SK-N-DZ (cell line): Measurements from ENCODE around the gene ILKAP.
"Not testable (repeated sequence)": the region's sequence is repeated elsewhere in the genome, so short reads cannot be mapped to it uniquely, and the experiment has no call there.

ENCODE experiments used
- DNase-seq: peaks from one replicate; pipeline ENCODE4 v3.0.0-alpha.2; 2015; ENCODE audit warnings: low spot score

Gene ILKAP

GRCh38 chr2:238202326-238203093 is 985 bp downstream of the ILKAP start:
- DNase-seq: no peak

- no peak for DNase-seq
These were observed 13.1 kb downstream of the ILKAP start for GRCh38 chr2:238190445-238190844.

- DNase-seq: no peak
These were observed 15.6 kb downstream of the ILKAP start for GRCh38 chr2:238187618-238188548.

GRCh38 chr2:238183821-238184220 is 19.7 kb downstream of the ILKAP start:
- DNase-seq: no peak

- DNase-seq: no peak
These were observed 21.1 kb downstream of the ILKAP start for GRCh38 chr2:238182362-238182761.

GRCh38 chr2:238180554-238180953 is 22.9 kb downstream of the ILKAP start:
- no peak for DNase-seq

- DNase-seq: no peak
These were observed 26.9 kb downstream of the ILKAP start for GRCh38 chr2:238176613-238177012.

- peak; percentile 84 for DNase-seq
These were observed 28.8 kb downstream of the ILKAP start for GRCh38 chr2:238174701-238175100.

GRCh38 chr2:238174291-238174690 is 29.2 kb downstream of the ILKAP start:
- DNase-seq: no peak

GRCh38 chr2:238173692-238174091 is 29.8 kb downstream of the ILKAP start:
- no peak for DNase-seq

- no peak for DNase-seq
These were observed 31.1 kb downstream of the ILKAP start for GRCh38 chr2:238172439-238172838.

GRCh38 chr2:238171575-238172187 is 31.8 kb downstream of the ILKAP start:
- DNase-seq: no peak

GRCh38 chr2:238171072-238171431 is 32.4 kb downstream of the ILKAP start:
- not testable (repeated sequence) for DNase-seq

- no peak for DNase-seq
These were observed 33.0 kb downstream of the ILKAP start for GRCh38 chr2:238170386-238171071.

- DNase-seq: no peak
These were observed 33.7 kb downstream of the ILKAP start for GRCh38 chr2:238169708-238170251.

GRCh38 chr2:238169048-238169707 is 34.3 kb downstream of the ILKAP start:
- no peak for DNase-seq

- DNase-seq: no peak
These were observed 35.1 kb downstream of the ILKAP start for GRCh38 chr2:238168196-238169047.

- no peak for DNase-seq
These were observed 35.7 kb downstream of the ILKAP start for GRCh38 chr2:238167761-238168160.

GRCh38 chr2:238167344-238167715 is 36.2 kb downstream of the ILKAP start:
- DNase-seq: no peak
